ENCODE data around the gene UBE2O. TPM values are rescaled to one million over a fixed set of nuclear protein-coding genes. Genes with fewer than 3 reads are reported as not detected.

The UBE2O gene
- total RNA-seq, 1 donor from 2014 or later = 43.8 TPM

GRCh38 chr17:76416457-76416856 is 36.5 kb downstream of the UBE2O start:
- intact Hi-C loops (cut with micrococcal nuclease) = no loop called here
- no peak for DNase-seq
- Mint-ChIP-seq H3K4me3 (no peak overlapping the region), H3K4me1 (peaks cover 12% of the 10 kb centered on the region), H3K9me3 (no peaks in the 10 kb centered on the region), H3K27me3 (no peaks in the 10 kb centered on the region), H3K36me3 (ENCODE audit: low read depth) (peaks cover 2% of the 10 kb centered on the region), H3K27ac (no peak overlapping the region)

- DNase-seq = no peak
- peaks cover 12% of the 10 kb centered on the region for H3K4me1 Mint-ChIP-seq
- no peaks in the 10 kb centered on the region for H3K9me3 Mint-ChIP-seq
- H3K36me3 Mint-ChIP-seq (ENCODE audit: low read depth) = peaks cover 2% of the 10 kb centered on the region
- H3K27ac Mint-ChIP-seq = no peak overlapping the region
- no peaks in the 10 kb centered on the region for H3K27me3 Mint-ChIP-seq
- intact Hi-C loops (cut with micrococcal nuclease) = no loop called here
- H3K4me3 Mint-ChIP-seq = no peak overlapping the region
These were observed 37.2 kb downstream of the UBE2O start for GRCh38 chr17:76415786-76416185.

GRCh38 chr17:76414334-76415295 is 38.3 kb downstream of the UBE2O start:
- no peak overlapping the region for H3K4me3 Mint-ChIP-seq
- no peak for DNase-seq
- peaks cover 11% of the 10 kb centered on the region for H3K4me1 Mint-ChIP-seq
- peaks cover 4% of the 10 kb centered on the region for H3K36me3 Mint-ChIP-seq (ENCODE audit: low read depth)
- no peaks in the 10 kb centered on the region for H3K27me3 Mint-ChIP-seq
- H3K27ac Mint-ChIP-seq = no peak overlapping the region
- intact Hi-C loops (cut with micrococcal nuclease) = no loop called here
- H3K9me3 Mint-ChIP-seq = no peaks in the 10 kb centered on the region

GRCh38 chr17:76411247-76411646 is 41.7 kb downstream of the UBE2O start:
- peak; percentile 54 for DNase-seq
- H3K36me3 Mint-ChIP-seq (ENCODE audit: low read depth) = peaks cover 4% of the 10 kb centered on the region
- no peaks in the 10 kb centered on the region for H3K9me3 Mint-ChIP-seq
- no peak overlapping the region for H3K4me3 Mint-ChIP-seq
- intact Hi-C loops (cut with micrococcal nuclease) = no loop called here
- H3K27ac Mint-ChIP-seq = no peak overlapping the region
- H3K27me3 Mint-ChIP-seq = no peaks in the 10 kb centered on the region
- peaks cover 12% of the 10 kb centered on the region for H3K4me1 Mint-ChIP-seq

- Mint-ChIP-seq H3K9me3 (no peaks in the 10 kb centered on the region), H3K27me3 (no peaks in the 10 kb centered on the region), H3K36me3 (ENCODE audit: low read depth) (peaks cover 4% of the 10 kb centered on the region), H3K27ac (peak overlapping the region; percentile 40), H3K4me1 (peaks cover 12% of the 10 kb centered on the region), H3K4me3 (no peak overlapping the region)
- no peak for DNase-seq
- intact Hi-C loops (cut with micrococcal nuclease) = no loop called here
These were observed 42.5 kb downstream of the UBE2O start for GRCh38 chr17:76410328-76410965.

GRCh38 chr17:76408037-76408849 is 44.7 kb downstream of the UBE2O start:
- peaks cover 9% of the 10 kb centered on the region for H3K4me1 Mint-ChIP-seq
- intact Hi-C loops (cut with micrococcal nuclease) = loop anchor here (1.0 to 2.0 kb wide), 2 partner anchors 45 to 98 kb away; partner anchors contain the start of gene UBE2O
- H3K36me3 Mint-ChIP-seq (ENCODE audit: low read depth) = peaks cover 20% of the 10 kb centered on the region
- H3K27me3 Mint-ChIP-seq = no peaks in the 10 kb centered on the region
- peak; percentile 91 for DNase-seq
- H3K27ac Mint-ChIP-seq = no peak overlapping the region
- no peaks in the 10 kb centered on the region for H3K9me3 Mint-ChIP-seq
- H3K4me3 Mint-ChIP-seq = no peak overlapping the region

GRCh38 chr17:76407509-76407908 is 45.4 kb downstream of the UBE2O start:
- H3K9me3 Mint-ChIP-seq = no peaks in the 10 kb centered on the region
- intact Hi-C loops (cut with micrococcal nuclease) = no loop called here
- H3K27me3 Mint-ChIP-seq = no peaks in the 10 kb centered on the region
- no peak for DNase-seq
- peaks cover 21% of the 10 kb centered on the region for H3K36me3 Mint-ChIP-seq (ENCODE audit: low read depth)
- H3K27ac Mint-ChIP-seq = no peak overlapping the region
- H3K4me1 Mint-ChIP-seq = peaks cover 7% of the 10 kb centered on the region
- H3K4me3 Mint-ChIP-seq = no peak overlapping the region

- no peak overlapping the region for H3K4me3 Mint-ChIP-seq
- no peak for DNase-seq
- no peaks in the 10 kb centered on the region for H3K9me3 Mint-ChIP-seq
- H3K4me1 Mint-ChIP-seq = peaks cover 7% of the 10 kb centered on the region
- H3K27me3 Mint-ChIP-seq = no peaks in the 10 kb centered on the region
- intact Hi-C loops (cut with micrococcal nuclease) = no loop called here
- H3K36me3 Mint-ChIP-seq (ENCODE audit: low read depth) = peaks cover 32% of the 10 kb centered on the region
- no peak overlapping the region for H3K27ac Mint-ChIP-seq
These were observed 46.8 kb downstream of the UBE2O start for GRCh38 chr17:76405967-76406647.

GRCh38 chr17:76405607-76405966 is 47.4 kb downstream of the UBE2O start:
- H3K27me3 Mint-ChIP-seq = no peaks in the 10 kb centered on the region
- H3K4me1 Mint-ChIP-seq = peaks cover 7% of the 10 kb centered on the region
- H3K36me3 Mint-ChIP-seq (ENCODE audit: low read depth) = peaks cover 37% of the 10 kb centered on the region
- intact Hi-C loops (cut with micrococcal nuclease) = no loop called here
- DNase-seq = no peak
- no peak overlapping the region for H3K4me3 Mint-ChIP-seq
- no peaks in the 10 kb centered on the region for H3K9me3 Mint-ChIP-seq
- no peak overlapping the region for H3K27ac Mint-ChIP-seq

GRCh38 chr17:76404976-76405563 is 47.9 kb downstream of the UBE2O start:
- Mint-ChIP-seq H3K4me3 (no peak overlapping the region), H3K4me1 (peaks cover 7% of the 10 kb centered on the region), H3K27me3 (no peaks in the 10 kb centered on the region), H3K9me3 (no peaks in the 10 kb centered on the region), H3K36me3 (ENCODE audit: low read depth) (peaks cover 40% of the 10 kb centered on the region), H3K27ac (no peak overlapping the region)
- intact Hi-C loops (cut with micrococcal nuclease) = no loop called here
- no peak for DNase-seq

- no peak overlapping the region for H3K4me3 Mint-ChIP-seq
- DNase-seq = no peak
- peaks cover 5% of the 10 kb centered on the region for H3K4me1 Mint-ChIP-seq
- intact Hi-C loops (cut with micrococcal nuclease) = no loop called here
- no peaks in the 10 kb centered on the region for H3K9me3 Mint-ChIP-seq
- no peaks in the 10 kb centered on the region for H3K27me3 Mint-ChIP-seq
- H3K36me3 Mint-ChIP-seq (ENCODE audit: low read depth) = peaks cover 44% of the 10 kb centered on the region
- H3K27ac Mint-ChIP-seq = no peak overlapping the region
These were observed 48.7 kb downstream of the UBE2O start for GRCh38 chr17:76404256-76404655.

GRCh38 chr17:76402711-76403110 is 50.2 kb downstream of the UBE2O start:
- H3K4me3 Mint-ChIP-seq = no peak overlapping the region
- H3K27ac Mint-ChIP-seq = no peak overlapping the region
- H3K36me3 Mint-ChIP-seq (ENCODE audit: low read depth) = peaks cover 55% of the 10 kb centered on the region
- H3K4me1 Mint-ChIP-seq = no peaks in the 10 kb centered on the region
- DNase-seq = no peak
- no peaks in the 10 kb centered on the region for H3K27me3 Mint-ChIP-seq
- no peaks in the 10 kb centered on the region for H3K9me3 Mint-ChIP-seq
- intact Hi-C loops (cut with micrococcal nuclease) = no loop called here

Data from activated CD4-positive, alpha-beta T cell treated with anti-CD3 and anti-CD28 coated beads, Interleukin-2, amount 10 ng/mL, durations not matched to agents 24 days and 14 days (primary cell).